ENCODE data around the gene STK39.

STK39 gene

GRCh38 chr2:168241746-168242145 lies 5.6 kb downstream of the STK39 start:
- DNase-seq = no peak

GRCh38 chr2:168241208-168241607 lies 6.2 kb downstream of the STK39 start:
- peak in 1 of 2 experiments; percentile 33 for DNase-seq

DNA sequence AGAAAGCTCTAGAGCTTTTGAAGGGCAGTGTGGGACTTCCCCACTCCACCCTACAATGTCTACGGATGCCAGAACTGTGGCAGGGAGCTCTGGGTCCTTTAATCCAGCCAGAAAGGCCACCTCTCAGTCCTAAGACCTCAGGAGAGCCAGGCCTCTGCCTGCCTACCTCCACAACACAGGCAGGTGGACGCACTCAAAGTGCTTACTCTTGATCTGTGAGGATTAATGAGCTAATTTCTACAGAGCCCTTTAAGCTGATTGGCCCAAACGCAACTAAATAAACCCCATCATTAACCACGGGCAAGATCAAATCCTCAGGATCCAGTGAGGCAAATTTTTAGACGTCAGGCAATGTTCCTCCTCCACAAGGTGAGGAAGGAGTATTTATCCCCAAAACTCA lies 8.1 kb downstream of the STK39 start:
- no peak for DNase-seq

- no peak for DNase-seq
Measured at GRCh38 chr2:168237741-168238140, 9.7 kb downstream of the STK39 start.

GRCh38 chr2:168234407-168235085 lies 12.8 kb downstream of the STK39 start:
- DNase-seq = no peak

GRCh38 chr2:168233726-168234406 lies 13.5 kb downstream of the STK39 start:
- no peak for DNase-seq

DNA sequence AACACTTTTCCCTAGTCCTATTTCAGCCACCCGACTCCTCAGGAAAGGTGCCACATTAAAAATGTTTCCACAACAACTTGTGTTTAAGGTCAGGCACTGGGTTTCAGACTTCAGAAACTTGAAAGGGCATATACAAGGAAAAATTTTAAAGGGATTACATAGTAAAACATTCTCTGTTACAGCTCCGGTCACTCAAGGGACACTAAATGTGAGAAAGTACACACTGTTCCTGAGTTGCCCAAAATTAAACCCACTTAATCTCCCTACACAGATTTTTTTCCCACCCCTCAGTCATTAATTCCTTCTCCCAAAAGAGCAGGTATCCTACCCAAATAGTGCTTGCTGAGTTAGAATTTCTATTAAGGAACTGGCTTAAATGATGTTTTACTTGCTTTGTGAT lies 14.2 kb downstream of the STK39 start:
- DNase-seq = no peak

DNA sequence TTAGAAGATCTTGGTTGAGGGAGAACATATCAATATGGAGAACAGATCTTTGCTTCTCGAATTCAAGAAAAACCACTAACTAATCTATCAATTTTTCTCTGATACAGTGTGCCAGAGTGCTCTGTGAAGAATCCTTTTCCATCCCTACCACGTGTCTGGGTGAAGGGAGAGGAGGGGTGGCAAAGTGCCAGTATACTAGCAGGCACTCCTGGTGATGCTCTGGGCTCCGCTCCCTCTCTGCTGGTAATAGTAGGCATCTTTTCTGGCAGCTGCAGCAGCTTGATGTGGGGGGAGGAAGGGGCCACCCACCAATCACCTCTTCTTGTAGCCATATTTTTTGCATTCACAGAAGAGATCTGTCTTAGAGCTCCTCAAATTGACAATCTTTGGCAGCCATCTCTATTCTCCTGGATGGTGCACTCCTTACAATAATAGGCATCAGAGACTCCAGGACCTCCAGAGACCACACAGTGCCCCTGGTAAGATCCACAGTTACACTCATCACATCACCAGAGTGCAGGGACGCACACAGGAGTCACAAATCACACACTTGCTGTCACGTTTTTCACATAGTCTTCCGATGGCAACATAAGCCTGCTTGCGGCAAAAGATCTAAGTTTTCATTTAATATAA lies 15.7 kb downstream of the STK39 start:
- DNase-seq = no peak

GRCh38 chr2:168230389-168230788 lies 17.0 kb downstream of the STK39 start:
- no peak for DNase-seq

DNA sequence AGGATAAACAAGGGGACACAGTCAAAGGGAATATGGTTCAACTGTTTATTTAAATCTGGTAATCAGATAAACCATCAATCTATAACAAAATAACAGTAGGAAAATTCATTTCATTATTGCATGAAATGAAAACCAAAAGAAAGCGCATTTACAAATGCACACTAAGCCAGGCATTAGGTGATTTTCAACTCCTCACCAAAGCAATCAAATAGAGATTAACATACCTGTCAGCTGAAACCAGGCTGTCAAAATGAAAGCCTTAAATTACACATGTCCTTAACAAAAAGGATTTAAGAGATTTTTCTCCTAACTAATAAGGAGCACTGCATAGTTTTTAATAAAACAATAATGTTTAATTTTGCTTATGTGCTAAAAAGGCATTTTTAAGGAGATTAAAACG lies 23.0 kb downstream of the STK39 start:
- DNase-seq = no peak

- no peak for DNase-seq
Measured at GRCh38 chr2:168222088-168222487, 25.3 kb downstream of the STK39 start.

DNA sequence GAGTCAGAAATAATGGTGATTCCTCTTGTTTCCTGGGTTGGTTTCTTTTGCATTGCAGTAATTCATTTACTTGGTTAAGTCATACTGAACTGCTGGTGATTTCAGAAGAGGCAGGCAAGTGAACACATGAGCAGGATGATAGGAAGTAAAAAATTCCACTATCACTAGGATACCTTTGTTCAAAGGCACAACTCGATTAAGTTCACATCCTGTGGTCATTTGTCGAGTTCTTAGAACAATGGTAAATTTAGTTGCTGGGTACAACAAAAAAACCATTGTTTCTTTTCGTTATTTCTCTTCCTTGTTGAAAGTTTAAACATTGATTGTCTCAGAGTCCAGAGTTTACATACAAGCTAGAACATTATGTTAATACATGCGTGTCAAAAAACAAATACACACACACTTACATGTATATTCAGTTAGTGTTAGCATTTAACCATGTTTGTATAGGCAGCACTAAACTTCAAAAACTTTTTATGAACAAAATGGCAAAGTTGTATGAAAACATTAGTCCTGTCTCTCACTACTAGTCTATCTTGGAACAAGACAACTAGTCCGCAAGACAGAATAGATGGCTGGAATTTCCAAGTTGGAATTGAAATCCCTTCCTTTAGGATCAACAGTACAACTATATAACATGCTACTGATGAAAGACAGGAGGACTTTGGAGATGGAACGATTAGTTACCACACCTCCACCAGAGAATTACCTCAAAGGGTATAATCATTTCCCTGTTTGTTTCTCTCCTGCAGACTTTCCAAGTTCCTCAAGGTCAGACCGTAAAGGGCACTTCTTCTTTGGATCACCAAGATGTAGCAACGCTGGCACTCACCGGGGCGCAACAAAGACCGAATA lies 26.2 kb downstream of the STK39 start:
- DNase-seq = no peak

DNA sequence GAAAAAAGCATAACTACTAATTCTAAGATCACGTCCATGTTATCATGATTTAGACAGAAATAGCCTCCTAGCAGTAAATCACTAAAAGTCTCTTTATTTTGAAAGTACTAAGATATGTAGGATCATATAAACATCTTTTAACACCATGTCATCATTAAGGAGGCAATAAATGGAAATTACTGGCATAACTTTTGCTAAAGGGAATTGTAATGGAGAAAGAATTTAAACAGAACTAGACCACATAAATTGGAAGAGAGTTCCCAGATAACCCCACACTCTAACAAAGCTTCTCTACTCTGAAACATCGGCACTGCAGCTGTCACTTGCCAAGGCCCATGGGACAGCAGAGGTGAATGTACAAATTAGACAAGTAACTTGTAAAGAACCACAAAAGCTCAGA lies 29.5 kb downstream of the STK39 start:
- no peak for DNase-seq

GRCh38 chr2:168216351-168217005 lies 30.9 kb downstream of the STK39 start:
- no peak for DNase-seq

DNA sequence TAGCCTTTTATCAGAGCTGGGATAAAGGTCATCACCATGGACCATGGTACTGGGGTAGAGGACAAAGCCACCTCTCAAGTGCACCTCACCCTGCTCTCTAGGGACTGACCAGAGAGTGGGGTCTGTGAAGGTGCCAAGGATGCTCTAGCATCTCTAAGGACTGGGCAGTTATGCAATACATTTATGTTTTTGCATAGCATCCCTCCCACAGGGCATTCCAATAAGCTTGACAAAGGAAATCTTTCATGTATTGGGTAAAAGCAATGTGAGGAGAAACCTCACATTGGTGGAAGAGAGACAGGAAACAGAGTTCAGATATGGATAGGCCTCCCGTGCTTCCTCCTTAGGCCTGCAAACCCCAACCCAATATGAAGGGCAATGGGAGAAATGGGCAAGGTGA lies 31.6 kb downstream of the STK39 start:
- DNase-seq = no peak

DNA sequence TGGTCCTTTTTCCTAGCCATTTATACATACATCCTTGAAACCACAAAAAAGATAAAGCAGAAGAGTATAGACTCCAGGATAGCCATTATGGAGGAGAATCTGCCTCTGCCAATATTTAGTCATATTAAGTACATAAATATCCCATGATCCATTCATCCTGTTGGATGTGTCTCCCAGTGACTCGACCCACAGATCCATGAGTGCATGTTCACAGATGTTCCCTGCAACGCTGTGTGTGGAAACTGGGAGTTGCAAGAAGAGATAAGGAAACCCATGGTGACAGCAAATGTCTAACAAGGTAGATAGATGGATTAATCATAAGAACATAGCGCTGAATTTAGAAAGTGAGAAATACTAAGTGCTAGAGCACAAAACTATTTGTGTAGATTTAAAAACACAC lies 34.5 kb downstream of the STK39 start:
- DNase-seq = no peak

- DNase-seq = peak in 1 of 2 experiments; percentile 37
Measured at GRCh38 chr2:168212167-168212566, 35.2 kb downstream of the STK39 start.

GRCh38 chr2:168211664-168212163 lies 35.7 kb downstream of the STK39 start:
- DNase-seq = peak; percentile 51 to 62

DNA sequence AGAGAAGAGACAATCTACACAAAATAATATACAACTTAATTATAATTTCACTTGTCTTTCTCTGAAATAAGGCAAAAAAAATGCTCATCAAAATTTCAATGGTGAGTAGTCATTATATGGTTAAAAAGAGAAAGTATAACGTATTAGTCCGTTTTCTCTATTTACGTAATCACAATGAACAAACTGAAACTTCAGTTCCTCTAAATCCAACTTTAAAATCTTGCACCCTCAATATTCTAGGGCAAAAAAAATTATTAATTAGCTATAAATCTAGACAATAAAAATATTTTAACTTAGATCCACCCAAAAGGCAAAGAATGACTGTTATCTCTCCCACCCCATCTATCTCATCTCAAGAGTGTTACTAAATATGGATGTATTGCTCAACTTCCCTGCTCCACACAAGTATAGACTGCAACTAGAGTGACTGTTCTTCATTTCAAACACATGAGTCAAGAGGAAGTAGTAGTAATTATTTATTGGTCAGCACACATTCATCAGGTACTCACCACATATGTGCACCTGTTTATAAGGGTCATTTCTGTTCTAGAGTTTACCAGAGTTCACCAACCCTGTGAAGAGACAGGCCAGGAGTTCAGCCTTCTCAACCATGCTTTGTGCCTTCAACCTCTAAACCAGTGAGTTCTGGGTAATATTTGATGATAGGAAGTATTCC lies 36.4 kb downstream of the STK39 start:
- DNase-seq = no peak

DNA sequence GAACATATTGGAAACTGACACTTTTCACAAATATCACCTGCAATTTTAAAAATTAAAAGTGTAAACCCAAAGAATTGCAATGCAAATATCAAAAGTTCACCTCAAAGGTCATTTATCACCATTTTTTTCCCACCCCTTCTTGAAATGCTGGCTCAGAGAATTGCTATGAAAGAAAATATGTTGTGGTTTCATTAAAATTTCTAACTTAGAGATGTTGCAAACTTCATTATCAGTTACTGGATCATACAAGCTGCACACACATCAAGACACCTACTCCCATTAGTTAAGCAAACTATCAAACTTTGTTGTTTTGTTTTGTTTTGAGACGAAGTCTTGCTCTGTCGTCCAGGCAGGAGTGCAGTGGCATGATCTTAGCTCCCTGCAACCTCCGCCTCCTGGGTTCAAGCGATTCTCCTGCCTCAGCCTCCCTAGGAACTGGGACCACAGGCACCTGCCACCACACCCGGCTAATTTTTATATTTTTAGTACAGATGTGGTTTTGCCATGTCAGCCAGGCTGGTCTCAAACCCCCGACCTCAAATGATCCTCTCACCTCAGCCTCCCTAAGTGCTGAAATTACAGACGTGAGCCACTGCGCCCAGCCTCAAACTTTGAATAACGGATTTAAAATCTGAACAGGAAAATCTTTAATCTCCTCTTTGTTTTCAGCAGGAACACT lies 37.0 kb downstream of the STK39 start:
- DNase-seq = peak; percentile 46 to 49

DNA sequence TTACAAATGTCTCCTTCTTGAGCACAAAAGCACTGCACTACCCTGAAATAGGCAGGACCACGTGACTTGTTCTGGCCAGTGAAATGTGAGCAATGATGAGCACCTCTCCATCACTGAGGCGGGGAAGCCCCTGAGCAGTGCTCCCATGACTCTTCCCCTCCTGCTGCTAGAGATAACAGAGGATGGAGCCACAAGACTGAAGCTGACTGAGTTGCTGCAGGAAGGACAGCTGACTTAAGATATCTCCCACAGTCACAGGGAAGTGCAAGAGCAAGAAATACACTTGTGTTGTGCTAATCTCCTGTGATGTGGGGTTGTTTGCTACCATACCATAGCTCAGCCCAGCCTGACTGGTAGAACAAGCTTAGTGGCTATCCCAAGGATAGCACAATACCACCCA lies 38.7 kb downstream of the STK39 start:
- peak in 1 of 2 experiments; percentile 35 for DNase-seq
